Endothelial cell of umbilical vein (primary cell): ENCODE data around the gene SUFU. TPM values are rescaled to one million over a fixed set of nuclear protein-coding genes. Genes with fewer than 3 reads are reported as not detected.

Experiments
- BruUV-seq: library from RNA; stranded (reverse); fragments of 400-500 nt; replicated peaks from 2 replicates; lab custom pipeline; 2021; lab: Mats Ljungman, UMichigan
- CTCF ChIA-PET: fragments of 300-600, 350-600 bp; sonication (Branson Sonifier 250); formaldehyde crosslinking; loops from one replicate; lab custom pipeline; 2021; ENCODE audit warnings: antibody characterized with exemption, inconsistent platforms; lab: Charles Lee
- POLR2A ChIA-PET: fragments of 300-600, 350-600 bp; sonication (Branson Sonifier 250); formaldehyde crosslinking; loops from one replicate; lab custom pipeline; 2021; ENCODE audit warnings: antibody characterized with exemption, inconsistent platforms; lab: Charles Lee
- DNase-seq: peaks from one replicate; pipeline ENCODE4 v3.0.0-alpha.2; 2011; ENCODE audit warnings: low read depth, low spot score
- FAIRE-seq: peaks from 2 replicates; lab custom pipeline; 2011; peaks lifted over from hg19 to GRCh38; lab: Jason Lieb, UNC
- H2AFZ ChIP-seq: 2 replicates; pipeline ENCODE4 v1.6.0; 2012; ENCODE audit warnings: low read depth, low read length, control low read depth, inconsistent platforms
- H3K27ac ChIP-seq: 2 replicates; pipeline ENCODE4 v1.5.1; 2011; ENCODE audit warnings: low read depth, mild to moderate bottlenecking, control low read depth, low read length, moderate library complexity; ENCODE audit not compliant: insufficient read depth
- H3K27me3 ChIP-seq, 2 experiments: 2 replicates each; pipeline versions ENCODE4 v1.6.0 to v1.6.1; 2011; ENCODE audit warnings: low read length in 2 of 2, mixed read lengths in 1 of 2; ENCODE audit not compliant: control insufficient read depth in 2 of 2, insufficient read depth in 2 of 2
- H3K36me3 ChIP-seq, 2 experiments: 2 replicates in 1 of 2; 3 replicates in 1 of 2; pipeline ENCODE4 v1.5.1; 2011; ENCODE audit warnings: low read length in 2 of 2, mild to moderate bottlenecking in 1 of 2, moderate library complexity in 1 of 2; ENCODE audit not compliant: control insufficient read depth in 2 of 2, insufficient read depth in 2 of 2; ENCODE audit errors: extremely low read depth in 1 of 2
- H3K4me1 ChIP-seq: 3 replicates; pipeline ENCODE4 v1.5.1; 2011; ENCODE audit warnings: mild to moderate bottlenecking, low read length; ENCODE audit not compliant: control insufficient read depth, insufficient read depth; ENCODE audit errors: extremely low read depth
- H3K4me2 ChIP-seq: 2 replicates; pipeline ENCODE4 v1.6.1; 2011; ENCODE audit warnings: low read length, control low read depth, mixed read lengths; ENCODE audit not compliant: insufficient read depth
- H3K4me3 ChIP-seq, 3 experiments: fragments of 200-600 bp in 1 of 3; sonication (generic), shearing (Covaris generic) in 1 of 3; replicated peaks in 1 of 3; 2 replicates each; pipeline ENCODE4 v1.5.1; 2011 to 2016; ENCODE audit warnings: control low read depth in 3 of 3, low read length in 3 of 3, mild to moderate bottlenecking in 2 of 3, inconsistent platforms in 1 of 3, low read depth in 1 of 3, moderate library complexity in 1 of 3; ENCODE audit not compliant: insufficient read depth in 1 of 3
- H3K79me2 ChIP-seq: 2 replicates; pipeline ENCODE4 v1.6.0; 2012; ENCODE audit warnings: low read length, inconsistent platforms; ENCODE audit not compliant: control insufficient read depth, insufficient read depth
- H3K9ac ChIP-seq: replicated peaks from 2 replicates; pipeline ENCODE3; 2011; ENCODE audit warnings: low read length, control low read depth; ENCODE audit not compliant: insufficient read depth; ENCODE audit errors: extremely low read depth
- H3K9me1 ChIP-seq: replicated peaks from 3 replicates; pipeline ENCODE4 v1.6.0; 2011; ENCODE audit warnings: mild to moderate bottlenecking, low read length; ENCODE audit not compliant: control insufficient read depth, insufficient read depth; ENCODE audit errors: extremely low read depth
- H3K9me3 ChIP-seq: replicated peaks from 2 replicates; pipeline ENCODE4 v1.5.1; 2012; ENCODE audit warnings: low read length, inconsistent platforms; ENCODE audit not compliant: control insufficient read depth, insufficient read depth
- H4K20me1 ChIP-seq: replicated peaks from 2 replicates; pipeline ENCODE3; 2011; ENCODE audit warnings: mild to moderate bottlenecking, low read length; ENCODE audit not compliant: control insufficient read depth, insufficient read depth; ENCODE audit errors: extremely low read depth
- CTCF ChIP-seq, 2 donors: IDR thresholded peaks; 1 replicate in 1 of 2; 2 replicates in 1 of 2; pipeline ENCODE4 v1.5.1; 2011; ENCODE audit warnings: low read length in 2 of 2, mild to moderate bottlenecking in 2 of 2, moderate library complexity in 2 of 2, control low read depth in 1 of 2, inconsistent platforms in 1 of 2, low read depth in 1 of 2; ENCODE audit not compliant: insufficient read depth in 1 of 2; ENCODE audit errors: extremely low read depth in 1 of 2
- dilution Hi-C: fragments of 300-500 bp; cut with MboI; formaldehyde crosslinking; loops from one replicate; pipeline ENCODE4 v1.15.0; 2019; ENCODE audit warnings: low sequenced_read_pairs; ENCODE audit not compliant: extremely low pct_ligation_motif_present
- intact Hi-C: fragments of 100-400 bp; cut with micrococcal nuclease; formaldehyde crosslinking; loops from one replicate; pipeline ENCODE4 v1.10.0; 2022
- polyA plus RNA-seq, 4 experiments: library from polyadenylated mRNA; depleted of rRNA in 3 of 4; stranded (reverse) in 3 of 4; unstranded in 1 of 4; fragments of >200 nt; gene quantifications; 2 replicates each; pipeline versions ENCODE4 v1.2.1 to v1.2.3, GENCODE V29; 2011 to 2012; ENCODE audit warnings: missing spikeins in 1 of 4
- total RNA-seq: library from RNA; stranded (reverse); gene quantifications from 2 replicates; pipeline ENCODE4 v1.2.3, GENCODE V29; 2021
- TF ChIP-seq, protein P1 (sequence below): IDR thresholded peaks from 2 replicates; pipeline ENCODE4 v1.6.1; 2011; ENCODE audit not compliant: insufficient read depth, insufficient read length

SUFU gene
- total and polyA plus RNA-seq, 2 donors (not counting 3 experiments of a cell fraction or from before 2014, with no cell fraction given) = 10.1 to 16.3 TPM

DNA sequence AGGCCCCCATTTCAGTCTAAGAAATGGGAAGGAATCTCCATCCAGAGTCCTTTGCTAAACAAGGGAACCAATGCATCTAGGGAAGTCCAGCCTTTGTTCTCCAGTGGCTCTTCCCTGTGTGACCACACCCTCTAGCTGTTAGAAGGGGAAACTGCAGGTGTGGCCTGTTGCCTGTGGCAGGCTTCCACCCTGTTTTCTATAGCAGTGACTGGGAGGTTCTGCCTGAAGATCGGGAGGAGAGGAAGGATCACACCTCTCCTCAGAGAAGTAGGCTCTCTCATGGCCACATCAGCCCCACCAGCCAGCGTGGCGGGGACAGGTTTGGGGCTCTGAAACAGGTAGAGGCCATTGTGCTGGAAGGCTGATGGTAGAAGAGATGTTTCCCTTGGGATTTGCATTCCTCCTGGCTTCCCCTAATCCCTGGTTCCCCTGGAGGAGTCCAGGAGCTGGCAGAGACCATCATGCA lies 92.8 kb downstream of the SUFU start:
- intact Hi-C loops = loop anchor here (5.0 kb wide), 2 partner anchors 116 to 174 kb away; partner anchors contain the start of genes ARL3, FBXL15 and SFXN2
- H3K79me2 ChIP-seq = no peaks in the 10 kb centered on the region
- no peak overlapping the region for H3K4me3 ChIP-seq
- peak overlapping the region; percentile 92 for H3K27ac ChIP-seq
- ChIA-PET POLR2A (interaction anchor here (0.7 to 2.3 kb wide), 4 partner anchors 24 to 49 kb away, joined by 3 to 8 read pairs (median 6); no protein-coding TSS in a partner anchor), CTCF (interaction anchor here (0.8 to 10.0 kb wide), 21 partner anchors 8 to 117 kb away, joined by 3 to 110 read pairs (median 6); partner anchors contain the start of genes ACTR1A, SUFU and TRIM8)
- H3K4me2 ChIP-seq = no peak overlapping the region
- no TSS peak for BruUV-seq
- H3K4me1 ChIP-seq = peaks cover 64% of the 10 kb centered on the region
- dilution Hi-C loops = no loop called here
- no peaks in the 10 kb centered on the region for H3K9me1 ChIP-seq
- DNase-seq = peak; percentile 74
- no peaks in the 10 kb centered on the region for H3K9me3 ChIP-seq
- no peak overlapping the region for H2AFZ ChIP-seq
- H3K27me3 ChIP-seq = no peaks in the 10 kb centered on the region
- H3K36me3 ChIP-seq = no peaks in the 10 kb centered on the region
- no peaks in the 10 kb centered on the region for H4K20me1 ChIP-seq
- TF ChIP-seq, protein P1, sequence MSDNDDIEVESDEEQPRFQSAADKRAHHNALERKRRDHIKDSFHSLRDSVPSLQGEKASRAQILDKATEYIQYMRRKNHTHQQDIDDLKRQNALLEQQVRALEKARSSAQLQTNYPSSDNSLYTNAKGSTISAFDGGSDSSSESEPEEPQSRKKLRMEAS = no peak
- peak; percentile 79 for TF ChIP-seq CTCF (IDR thresholded peaks at IDR 0.05; ENCODE audit: extremely low read depth in 1 of 2, insufficient read depth in 1 of 2, low read depth in 1 of 2, low read length in 2 of 2)
- FAIRE-seq = peak; percentile 90
- no peak overlapping the region for H3K9ac ChIP-seq
